ENCODE measurements around the gene ATP5MG.

- TF ChIP-seq POLR2A (IDR thresholded peaks at IDR 0.05), result no peak
- TF ChIP-seq, protein P1, sequence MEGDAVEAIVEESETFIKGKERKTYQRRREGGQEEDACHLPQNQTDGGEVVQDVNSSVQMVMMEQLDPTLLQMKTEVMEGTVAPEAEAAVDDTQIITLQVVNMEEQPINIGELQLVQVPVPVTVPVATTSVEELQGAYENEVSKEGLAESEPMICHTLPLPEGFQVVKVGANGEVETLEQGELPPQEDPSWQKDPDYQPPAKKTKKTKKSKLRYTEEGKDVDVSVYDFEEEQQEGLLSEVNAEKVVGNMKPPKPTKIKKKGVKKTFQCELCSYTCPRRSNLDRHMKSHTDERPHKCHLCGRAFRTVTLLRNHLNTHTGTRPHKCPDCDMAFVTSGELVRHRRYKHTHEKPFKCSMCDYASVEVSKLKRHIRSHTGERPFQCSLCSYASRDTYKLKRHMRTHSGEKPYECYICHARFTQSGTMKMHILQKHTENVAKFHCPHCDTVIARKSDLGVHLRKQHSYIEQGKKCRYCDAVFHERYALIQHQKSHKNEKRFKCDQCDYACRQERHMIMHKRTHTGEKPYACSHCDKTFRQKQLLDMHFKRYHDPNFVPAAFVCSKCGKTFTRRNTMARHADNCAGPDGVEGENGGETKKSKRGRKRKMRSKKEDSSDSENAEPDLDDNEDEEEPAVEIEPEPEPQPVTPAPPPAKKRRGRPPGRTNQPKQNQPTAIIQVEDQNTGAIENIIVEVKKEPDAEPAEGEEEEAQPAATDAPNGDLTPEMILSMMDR (IDR thresholded peaks at IDR 0.05), result no peak
These were observed 33.3 kb downstream of the ATP5MG start for GRCh38 chr11:118434553-118435289.

All from Peyer's patch (tissue), 4 donors.